Measurements from ENCODE around the gene ZNF808.
"Not testable (repeated sequence)": the region's sequence is repeated elsewhere in the genome, so short reads cannot be mapped to it uniquely, and the experiment has no call there.

ZNF808 gene

GRCh38 chr19:52527134-52527955 lies at the start of gene ZNF808:
Gene ZNF808, plus strand, starts transcription at chr19:52527668. Its CDS starts 15,617 bp downstream, at chr19:52543285.
- peak within 1 kb of the TSS; percentile 70; the same call in 1 of the 2 replicates for H3K27ac ChIP-seq (ENCODE audit: low read depth, low read length)
- peak within 1 kb of the TSS; percentile 95 for H3K4me3 ChIP-seq (ENCODE audit: low read depth, low read length)
- H3K79me2 ChIP-seq (ENCODE audit: control insufficient read depth, insufficient read depth, low read length, unreplicated experiment) = peaks cover 19% of the 10 kb centered on the region
- no peaks in the 10 kb centered on the region for H3K36me3 ChIP-seq (ENCODE audit: insufficient read depth, low read length)
- peak within 1 kb of the TSS; percentile 85 for H2AFZ ChIP-seq (ENCODE audit: low read length, unreplicated experiment)
- no peaks in the 10 kb centered on the region for H3K27me3 ChIP-seq (ENCODE audit: insufficient read depth, low read length)
- peaks cover 5% of the 10 kb centered on the region for H3K4me1 ChIP-seq (ENCODE audit: control insufficient read depth, insufficient read depth, low read length, unreplicated experiment)

- not testable (repeated sequence) for H3K79me2 ChIP-seq (ENCODE audit: control insufficient read depth, insufficient read depth, low read length, unreplicated experiment); H2AFZ ChIP-seq (ENCODE audit: low read length, unreplicated experiment); H3K4me1 ChIP-seq (ENCODE audit: control insufficient read depth, insufficient read depth, low read length, unreplicated experiment); H3K36me3 ChIP-seq (ENCODE audit: insufficient read depth, low read length); H3K4me3 ChIP-seq (ENCODE audit: low read depth, low read length); H3K27ac ChIP-seq (ENCODE audit: low read depth, low read length); H3K27me3 ChIP-seq (ENCODE audit: insufficient read depth, low read length)
Observed at GRCh38 chr19:52484111-52484743, 43.2 kb upstream of the ZNF808 start.

DNA sequence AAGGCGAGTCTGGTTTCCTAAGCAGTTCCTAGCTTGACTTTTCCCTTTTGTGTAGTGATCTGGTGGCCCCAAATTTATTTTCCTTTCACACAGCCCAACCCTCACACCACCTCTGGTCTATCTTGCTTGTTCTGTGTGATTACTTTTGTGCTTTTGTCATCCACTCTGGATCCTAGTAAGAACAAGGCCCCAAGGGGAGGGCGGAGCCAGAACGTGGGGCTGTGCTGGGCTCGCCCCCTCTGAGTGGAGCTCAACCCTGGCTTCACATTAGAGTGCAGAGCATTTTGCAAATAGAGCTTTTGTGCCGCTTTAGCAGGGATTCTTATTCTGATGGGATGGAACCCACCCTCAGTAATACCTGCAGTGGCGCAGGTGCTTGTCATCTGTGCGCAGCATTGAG lies 42.4 kb upstream of the ZNF808 start:
- not testable (repeated sequence) for H3K27me3 ChIP-seq (ENCODE audit: insufficient read depth, low read length); H2AFZ ChIP-seq (ENCODE audit: low read length, unreplicated experiment); H3K79me2 ChIP-seq (ENCODE audit: control insufficient read depth, insufficient read depth, low read length, unreplicated experiment); H3K4me1 ChIP-seq (ENCODE audit: control insufficient read depth, insufficient read depth, low read length, unreplicated experiment); H3K4me3 ChIP-seq (ENCODE audit: low read depth, low read length); H3K27ac ChIP-seq (ENCODE audit: low read depth, low read length); H3K36me3 ChIP-seq (ENCODE audit: insufficient read depth, low read length)

DNA sequence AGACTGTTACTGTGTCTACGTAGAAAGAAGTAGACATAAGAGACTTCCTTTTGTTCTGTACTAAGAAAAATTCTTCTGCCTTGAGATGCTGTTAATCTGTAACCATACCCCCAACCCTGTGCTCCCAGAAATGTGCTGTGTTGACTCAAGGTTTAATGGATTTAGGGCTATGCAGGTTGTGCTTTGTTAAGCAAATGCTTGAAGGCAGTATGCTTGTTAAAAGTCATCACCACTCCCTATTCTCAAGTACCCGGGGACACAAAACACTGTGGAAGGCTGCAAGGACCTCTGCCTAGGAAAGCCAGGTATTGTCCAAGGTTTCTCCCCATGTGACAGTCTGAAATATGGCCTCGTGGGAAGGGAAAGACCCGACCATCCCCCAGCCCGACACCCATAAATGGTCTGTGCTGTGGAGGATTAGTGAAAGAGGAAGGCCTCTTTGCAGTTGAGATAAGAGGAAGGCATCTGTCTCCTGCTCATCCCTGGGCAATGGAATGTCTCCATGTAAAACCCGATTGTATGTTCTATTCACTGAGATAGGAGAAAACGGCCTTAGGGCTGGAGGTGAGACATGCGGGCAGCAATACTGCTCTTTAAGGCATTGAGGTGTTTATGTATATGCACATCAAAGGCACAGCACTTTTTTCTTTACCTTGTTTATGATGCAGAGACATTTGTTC lies 41.8 kb upstream of the ZNF808 start:
- H3K27ac ChIP-seq (ENCODE audit: low read depth, low read length); H2AFZ ChIP-seq (ENCODE audit: low read length, unreplicated experiment); H3K27me3 ChIP-seq (ENCODE audit: insufficient read depth, low read length); H3K4me1 ChIP-seq (ENCODE audit: control insufficient read depth, insufficient read depth, low read length, unreplicated experiment); H3K79me2 ChIP-seq (ENCODE audit: control insufficient read depth, insufficient read depth, low read length, unreplicated experiment); H3K4me3 ChIP-seq (ENCODE audit: low read depth, low read length); H3K36me3 ChIP-seq (ENCODE audit: insufficient read depth, low read length): not testable (repeated sequence)

GRCh38 chr19:52492201-52492993 lies 35.1 kb upstream of the ZNF808 start:
- H2AFZ ChIP-seq (ENCODE audit: low read length, unreplicated experiment) = peak overlapping the region; percentile 83

DNA sequence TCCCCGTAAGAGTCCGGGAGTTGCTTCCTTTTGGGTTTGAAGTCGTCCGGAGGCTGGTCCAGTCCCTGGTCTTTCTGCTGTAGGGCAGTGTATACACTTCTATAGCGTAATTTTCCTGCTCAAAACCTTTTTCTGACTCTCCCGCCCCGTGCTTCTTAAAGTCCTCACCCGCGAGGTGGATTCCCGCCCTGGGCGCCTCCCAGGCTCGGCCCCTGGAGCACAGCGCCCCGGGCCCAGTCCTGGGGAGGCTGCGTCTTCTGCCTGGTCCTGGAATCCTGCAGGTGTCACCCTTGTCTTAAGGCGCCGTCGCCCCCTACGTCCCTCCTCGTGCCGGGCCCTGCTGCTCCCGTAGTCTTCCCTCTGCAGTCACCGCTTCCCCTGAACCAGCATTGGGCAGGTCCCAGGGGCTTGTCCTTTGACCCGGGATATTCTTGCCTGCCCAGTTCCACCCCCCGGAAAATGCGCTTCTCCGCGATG lies 34.4 kb upstream of the ZNF808 start:
- Histone ChIP-seq H2AFZ (ENCODE audit: low read length, unreplicated experiment) (peak overlapping the region; percentile 83), H3K27me3 (ENCODE audit: insufficient read depth, low read length) (no peaks in the 10 kb centered on the region), H3K79me2 (ENCODE audit: control insufficient read depth, insufficient read depth, low read length, unreplicated experiment) (no peaks in the 10 kb centered on the region), H3K36me3 (ENCODE audit: insufficient read depth, low read length) (no peaks in the 10 kb centered on the region), H3K4me1 (ENCODE audit: control insufficient read depth, insufficient read depth, low read length, unreplicated experiment) (no peaks in the 10 kb centered on the region), H3K27ac (ENCODE audit: low read depth, low read length) (no peak overlapping the region), H3K4me3 (ENCODE audit: low read depth, low read length) (peak overlapping the region; percentile 74)

More at GRCh38 chr19:52492201-52492993, 35.1 kb upstream of the ZNF808 start:
- no peak overlapping the region for H3K27ac ChIP-seq (ENCODE audit: low read depth, low read length)
- H3K4me1 ChIP-seq (ENCODE audit: control insufficient read depth, insufficient read depth, low read length, unreplicated experiment) = no peaks in the 10 kb centered on the region
- H3K27me3 ChIP-seq (ENCODE audit: insufficient read depth, low read length) = no peaks in the 10 kb centered on the region
- no peaks in the 10 kb centered on the region for H3K36me3 ChIP-seq (ENCODE audit: insufficient read depth, low read length)
- H3K79me2 ChIP-seq (ENCODE audit: control insufficient read depth, insufficient read depth, low read length, unreplicated experiment) = no peaks in the 10 kb centered on the region
- peak overlapping the region; percentile 74 for H3K4me3 ChIP-seq (ENCODE audit: low read depth, low read length)

DNA sequence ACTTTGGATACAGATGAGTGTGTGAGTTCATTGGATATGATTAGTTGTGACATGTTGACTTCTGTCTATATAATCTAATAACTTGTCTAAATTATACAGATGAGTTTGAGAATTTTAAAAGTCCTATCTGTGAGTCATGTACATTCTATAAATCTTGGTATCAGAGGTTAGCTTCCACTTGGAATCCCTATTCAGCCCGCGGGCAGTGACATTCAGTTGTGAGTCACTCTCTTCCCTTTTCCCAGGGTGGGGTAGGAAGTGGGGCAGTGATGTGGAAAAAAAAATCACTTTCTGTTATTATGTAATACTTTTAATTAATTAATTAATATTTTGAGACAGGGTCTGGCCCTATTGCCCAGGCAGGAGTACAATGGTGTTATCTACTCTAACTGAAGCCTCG lies 33.0 kb upstream of the ZNF808 start:
- Histone ChIP-seq H3K79me2 (ENCODE audit: control insufficient read depth, insufficient read depth, low read length, unreplicated experiment) (no peaks in the 10 kb centered on the region), H3K4me3 (ENCODE audit: low read depth, low read length) (no peak overlapping the region), H3K36me3 (ENCODE audit: insufficient read depth, low read length) (no peaks in the 10 kb centered on the region), H3K27me3 (ENCODE audit: insufficient read depth, low read length) (no peaks in the 10 kb centered on the region), H3K27ac (ENCODE audit: low read depth, low read length) (no peak overlapping the region), H3K4me1 (ENCODE audit: control insufficient read depth, insufficient read depth, low read length, unreplicated experiment) (no peaks in the 10 kb centered on the region), H2AFZ (ENCODE audit: low read length, unreplicated experiment) (no peak overlapping the region)

- H3K4me1 ChIP-seq (ENCODE audit: control insufficient read depth, insufficient read depth, low read length, unreplicated experiment) = no peaks in the 10 kb centered on the region
- H2AFZ ChIP-seq (ENCODE audit: low read length, unreplicated experiment) = no peak overlapping the region
- no peaks in the 10 kb centered on the region for H3K27me3 ChIP-seq (ENCODE audit: insufficient read depth, low read length)
- H3K4me3 ChIP-seq (ENCODE audit: low read depth, low read length) = no peak overlapping the region
- H3K27ac ChIP-seq (ENCODE audit: low read depth, low read length) = no peak overlapping the region
- no peaks in the 10 kb centered on the region for H3K79me2 ChIP-seq (ENCODE audit: control insufficient read depth, insufficient read depth, low read length, unreplicated experiment)
- no peaks in the 10 kb centered on the region for H3K36me3 ChIP-seq (ENCODE audit: insufficient read depth, low read length)
Observed at GRCh38 chr19:52498571-52498970, 28.9 kb upstream of the ZNF808 start.

- H3K27ac ChIP-seq (ENCODE audit: low read depth, low read length); H3K36me3 ChIP-seq (ENCODE audit: insufficient read depth, low read length); H3K4me3 ChIP-seq (ENCODE audit: low read depth, low read length); H2AFZ ChIP-seq (ENCODE audit: low read length, unreplicated experiment); H3K79me2 ChIP-seq (ENCODE audit: control insufficient read depth, insufficient read depth, low read length, unreplicated experiment); H3K4me1 ChIP-seq (ENCODE audit: control insufficient read depth, insufficient read depth, low read length, unreplicated experiment); H3K27me3 ChIP-seq (ENCODE audit: insufficient read depth, low read length): not testable (repeated sequence)
Observed at GRCh38 chr19:52500474-52500873, 27.0 kb upstream of the ZNF808 start.

- not testable (repeated sequence) for H3K4me1 ChIP-seq (ENCODE audit: control insufficient read depth, insufficient read depth, low read length, unreplicated experiment); H3K36me3 ChIP-seq (ENCODE audit: insufficient read depth, low read length); H3K79me2 ChIP-seq (ENCODE audit: control insufficient read depth, insufficient read depth, low read length, unreplicated experiment); H3K27ac ChIP-seq (ENCODE audit: low read depth, low read length); H3K4me3 ChIP-seq (ENCODE audit: low read depth, low read length); H3K27me3 ChIP-seq (ENCODE audit: insufficient read depth, low read length); H2AFZ ChIP-seq (ENCODE audit: low read length, unreplicated experiment)
Observed at GRCh38 chr19:52500991-52501390, 26.5 kb upstream of the ZNF808 start.

All from ACC112 (cell line).